B cell (primary cell): ENCODE results near the gene RARRES2. TPM values are rescaled to one million over a fixed set of nuclear protein-coding genes. Genes with fewer than 3 reads are reported as not detected.

Experiments used
- ATAC-seq: fragments of 200-7000 bp; cut with Tn5 transposase; one replicate; pipeline ENCODE4 v1.10.0; 2021; ENCODE audit warnings: low read depth, mild to moderate bottlenecking, moderate number of reproducible peaks, moderate library complexity
- CTCF ChIA-PET: fragments of 350-600 bp; sonication (Branson Sonifier 250); formaldehyde crosslinking; loops from one replicate; lab custom pipeline; 2021; ENCODE audit warnings: antibody characterized with exemption, inconsistent platforms; lab: Charles Lee
- POLR2A ChIA-PET: fragments of 350-600 bp; sonication (Branson Sonifier 250); formaldehyde crosslinking; loops from one replicate; lab custom pipeline; 2021; ENCODE audit warnings: antibody characterized with exemption; lab: Charles Lee
- DNase-seq: peaks from one replicate; pipeline ENCODE4 v3.0.0; 2013
- H2AFZ ChIP-seq: 2 replicates; pipeline ENCODE4 v1.6.1; 2012; ENCODE audit warnings: mild to moderate bottlenecking, low read depth, low read length; ENCODE audit not compliant: insufficient read depth, poor library complexity, severe bottlenecking
- H3K27ac ChIP-seq, 2 donors: 1 replicate in 1 of 2; 2 replicates in 1 of 2; pipeline ENCODE4 v1.5.1; 2012 to 2013; ENCODE audit warnings: low read length in 2 of 2, mild to moderate bottlenecking in 2 of 2, moderate library complexity in 1 of 2
- H3K27me3 ChIP-seq, 4 experiments: fragments of 200-600 bp in 1 of 4; sonication (generic) in 1 of 4; replicated peaks in 1 of 4; 1 replicate in 2 of 4; 2 replicates in 2 of 4; pipeline versions ENCODE4 v1.6.1 to v1.7.0; 2013 to 2016; ENCODE audit warnings: low read length in 3 of 4, mild to moderate bottlenecking in 2 of 4, mixed read lengths in 1 of 4, moderate library complexity in 1 of 4; ENCODE audit not compliant: insufficient read depth in 4 of 4, control insufficient read depth in 3 of 4; ENCODE audit errors: control extremely low read depth in 1 of 4
- H3K36me3 ChIP-seq, 2 experiments: replicated peaks in 1 of 2; 1 replicate in 1 of 2; 2 replicates in 1 of 2; pipeline versions ENCODE4 v1.6.1 to v1.7.1; 2013; ENCODE audit warnings: low read length in 1 of 2; ENCODE audit not compliant: insufficient read depth in 2 of 2, control insufficient read depth in 1 of 2; ENCODE audit errors: control extremely low read depth in 1 of 2, extremely low read depth in 1 of 2
- H3K4me1 ChIP-seq, 2 donors: fragments of 200-600 bp in 1 of 2; sonication (generic) in 1 of 2; 1 replicate in 1 of 2; 2 replicates in 1 of 2; pipeline versions ENCODE4 v1.5.1 to v1.6.1; 2013 to 2017; ENCODE audit warnings: low read length in 2 of 2; ENCODE audit not compliant: control insufficient read depth in 2 of 2, insufficient read depth in 2 of 2
- H3K4me2 ChIP-seq: replicated peaks from 2 replicates; pipeline ENCODE3; 2012; ENCODE audit warnings: mild to moderate bottlenecking, low read depth, low read length; ENCODE audit not compliant: poor library complexity, severe bottlenecking
- H3K4me3 ChIP-seq, 5 experiments: fragments of 200-600 bp in 1 of 5; sonication (generic) in 1 of 5; 1 replicate in 3 of 5; 2 replicates in 2 of 5; pipeline versions ENCODE4 v1.5.1 to v1.7.0; 2011 to 2016; ENCODE audit warnings: low read length in 4 of 5, mild to moderate bottlenecking in 4 of 5, low read depth in 2 of 5, control low read depth in 1 of 5, moderate library complexity in 1 of 5; ENCODE audit not compliant: insufficient read depth in 1 of 5; ENCODE audit errors: control extremely low read depth in 1 of 5, extremely low read depth in 1 of 5
- H3K79me2 ChIP-seq: fragments of 200-600 bp; sonication (generic); one replicate; pipeline ENCODE4 v1.6.0; 2016; ENCODE audit warnings: low read length; ENCODE audit not compliant: control insufficient read depth, insufficient read depth
- H3K9ac ChIP-seq: fragments of 200-600 bp; sonication (generic); 2 replicates; pipeline ENCODE4 v1.6.1; 2017; ENCODE audit warnings: mild to moderate bottlenecking, low read length, moderate library complexity
- H3K9me3 ChIP-seq, 3 donors: one replicate each; pipeline versions ENCODE4 v1.6.1 to v1.7.1; 2013; ENCODE audit warnings: low read length in 2 of 3; ENCODE audit not compliant: control insufficient read depth in 2 of 3, insufficient read depth in 1 of 3; ENCODE audit errors: control extremely low read depth in 1 of 3
- H4K20me1 ChIP-seq: 2 replicates; pipeline ENCODE4 v1.6.0; 2012; ENCODE audit warnings: mild to moderate bottlenecking, low read length; ENCODE audit not compliant: insufficient read depth, control insufficient read depth, poor library complexity, severe bottlenecking
- H3K27ac Mint-ChIP-seq: one replicate; pipeline ENCODE4 v1.8.0; 2021; ENCODE audit warnings: mixed read lengths
- H3K27me3 Mint-ChIP-seq: one replicate; pipeline ENCODE4 v1.8.0; 2021; ENCODE audit warnings: mixed read lengths
- H3K4me1 Mint-ChIP-seq: one replicate; pipeline ENCODE4 v1.8.0; 2021; ENCODE audit warnings: mixed read lengths
- H3K4me3 Mint-ChIP-seq: one replicate; pipeline ENCODE4 v1.8.0; 2021; ENCODE audit warnings: mixed read lengths
- H3K9me3 Mint-ChIP-seq: one replicate; pipeline ENCODE4 v1.8.0; 2022; ENCODE audit warnings: mixed read lengths; ENCODE audit not compliant: insufficient read depth
- EZH2 ChIP-seq: IDR thresholded peaks from 2 replicates; pipeline ENCODE4 v1.6.1; 2012; ENCODE audit warnings: borderline replicate concordance, low read depth, mild to moderate bottlenecking, moderate library complexity, low read length; ENCODE audit not compliant: insufficient read depth, poor library complexity, severe bottlenecking
- WGBS: methylation state at CpG from one replicate; pipeline ENCODE4 v1.1.5; 2013; ENCODE audit warnings: missing lambda C conversion rate; ENCODE audit not compliant: insufficient coverage; 5-methylcytosine and 5-hydroxymethylcytosine counted together
- intact Hi-C: fragments of 100-400 bp; cut with micrococcal nuclease; formaldehyde crosslinking; loops from one replicate; pipeline ENCODE4 v1.10.0; 2022
- polyA minus RNA-seq: library from RNA; depleted of rRNA, polyadenylated mRNA; stranded (reverse); fragments of >200 nt; gene quantifications from 2 replicates; pipeline ENCODE4 v1.2.3, GENCODE V29; 2012
- polyA plus RNA-seq: library from polyadenylated mRNA; depleted of rRNA; stranded (reverse); fragments of >200 nt; gene quantifications from 2 replicates; pipeline ENCODE4 v1.2.3, GENCODE V29; 2012
- total RNA-seq, 2 donors: library from RNA; stranded (reverse); fragments of 120-200 nt in 1 of 2; gene quantifications; 1 replicate in 1 of 2; 2 replicates in 1 of 2; pipeline versions ENCODE4 v1.2.3 to v1.2.4, GENCODE V29; 2013 to 2022
- TF ChIP-seq, protein P1 (sequence below): fragments of 200-600 bp; IDR thresholded peaks from one replicate; pipeline ENCODE4 v1.8.0; 2022; ENCODE audit warnings: antibody characterized with exemption, mild to moderate bottlenecking

The RARRES2 gene
- total RNA-seq (0.46 TPM in 1 of 2 replicates, not detected in the other), polyA plus RNA-seq (not detected in 2 replicates), polyA minus RNA-seq (not detected in 2 replicates)
- 1.2 TPM for total RNA-seq (2013)

DNA sequence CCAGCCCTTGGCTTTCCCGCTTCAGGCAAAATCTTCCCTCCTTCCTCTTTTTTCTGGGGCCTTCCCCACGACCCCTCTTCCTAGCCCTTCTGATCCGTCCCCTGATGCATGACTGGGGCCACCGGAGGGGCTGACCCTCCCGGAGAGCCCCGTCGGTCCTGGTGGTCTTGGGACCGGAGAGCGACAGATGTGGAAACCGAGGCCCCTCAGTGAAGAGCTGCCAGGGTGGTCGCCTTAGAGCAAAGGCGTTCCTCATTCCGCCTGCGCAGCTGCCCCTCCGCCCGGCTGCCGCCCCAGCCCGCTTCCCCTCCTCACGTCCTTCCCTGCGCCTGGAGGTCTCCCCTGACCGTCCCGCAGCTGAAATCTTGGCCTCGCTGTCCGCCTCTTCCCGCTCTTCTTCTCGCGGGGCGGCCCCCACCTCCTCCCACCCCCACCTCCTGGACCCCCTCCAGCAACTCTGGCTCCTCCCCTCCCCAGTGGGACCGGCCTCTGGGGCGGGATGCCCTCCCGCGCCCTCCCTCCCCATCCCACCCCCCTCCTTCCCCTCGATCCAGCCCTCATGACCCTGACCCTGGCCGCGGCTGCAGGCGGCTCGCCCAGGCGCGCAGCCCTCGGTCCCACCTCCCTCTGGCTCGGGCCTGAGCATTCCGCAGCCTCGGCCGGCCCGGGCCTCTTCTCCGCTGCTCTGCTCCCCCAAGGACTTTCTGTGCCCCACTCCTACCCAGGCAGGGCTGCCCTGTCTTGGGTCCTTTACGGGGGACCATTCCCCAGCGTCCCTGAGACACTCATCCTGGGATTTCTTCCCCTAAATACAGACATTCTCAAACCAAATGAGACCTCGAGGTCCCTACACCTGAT, at the start of gene RARRES2:
RARRES2 (minus strand) TSS at position 367 of the 858 bp plus-strand sequence. CDS start 1,020 bp downstream, outside the sequence.
- no peak for DNase-seq
- Histone ChIP-seq H3K27me3 (peaks cover 0 to 28% (median 10%) of the 10 kb centered on the region in 4 experiments), H3K4me2 (peak within 1 kb of the TSS; percentile 45), H4K20me1 (no peaks in the 10 kb centered on the region), H3K79me2 (no peaks in the 10 kb centered on the region), H3K4me1 (peaks cover 12 to 15% of the 10 kb centered on the region in 2 donors), H3K4me3 (no peak within 1 kb of the TSS), H3K9ac (no peak within 1 kb of the TSS), H3K9me3 (peaks cover 0 to 8% (median 7%) of the 10 kb centered on the region in 3 donors), H3K36me3 (no peaks in the 10 kb centered on the region), H2AFZ (no peak within 1 kb of the TSS), H3K27ac (no peak within 1 kb of the TSS)
- H3K27me3 Mint-ChIP-seq: peaks cover 41% of the 10 kb centered on the region
- ATAC-seq: no peak
- H3K9me3 Mint-ChIP-seq: peaks cover 4% of the 10 kb centered on the region
- peak within 1 kb of the TSS; percentile 59 for H3K4me3 Mint-ChIP-seq
- H3K4me1 Mint-ChIP-seq: peaks cover 20% of the 10 kb centered on the region
- ChIA-PET CTCF (no interaction called here), POLR2A (no interaction called here)
- H3K27ac Mint-ChIP-seq: no peak within 1 kb of the TSS
- intact Hi-C loops: no loop called here
- no peak for TF ChIP-seq EZH2
- TF ChIP-seq, protein P1, sequence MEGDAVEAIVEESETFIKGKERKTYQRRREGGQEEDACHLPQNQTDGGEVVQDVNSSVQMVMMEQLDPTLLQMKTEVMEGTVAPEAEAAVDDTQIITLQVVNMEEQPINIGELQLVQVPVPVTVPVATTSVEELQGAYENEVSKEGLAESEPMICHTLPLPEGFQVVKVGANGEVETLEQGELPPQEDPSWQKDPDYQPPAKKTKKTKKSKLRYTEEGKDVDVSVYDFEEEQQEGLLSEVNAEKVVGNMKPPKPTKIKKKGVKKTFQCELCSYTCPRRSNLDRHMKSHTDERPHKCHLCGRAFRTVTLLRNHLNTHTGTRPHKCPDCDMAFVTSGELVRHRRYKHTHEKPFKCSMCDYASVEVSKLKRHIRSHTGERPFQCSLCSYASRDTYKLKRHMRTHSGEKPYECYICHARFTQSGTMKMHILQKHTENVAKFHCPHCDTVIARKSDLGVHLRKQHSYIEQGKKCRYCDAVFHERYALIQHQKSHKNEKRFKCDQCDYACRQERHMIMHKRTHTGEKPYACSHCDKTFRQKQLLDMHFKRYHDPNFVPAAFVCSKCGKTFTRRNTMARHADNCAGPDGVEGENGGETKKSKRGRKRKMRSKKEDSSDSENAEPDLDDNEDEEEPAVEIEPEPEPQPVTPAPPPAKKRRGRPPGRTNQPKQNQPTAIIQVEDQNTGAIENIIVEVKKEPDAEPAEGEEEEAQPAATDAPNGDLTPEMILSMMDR: no peak
- WGBS: 51% methylated on average over 44 of the region's 49 CpGs

DNA sequence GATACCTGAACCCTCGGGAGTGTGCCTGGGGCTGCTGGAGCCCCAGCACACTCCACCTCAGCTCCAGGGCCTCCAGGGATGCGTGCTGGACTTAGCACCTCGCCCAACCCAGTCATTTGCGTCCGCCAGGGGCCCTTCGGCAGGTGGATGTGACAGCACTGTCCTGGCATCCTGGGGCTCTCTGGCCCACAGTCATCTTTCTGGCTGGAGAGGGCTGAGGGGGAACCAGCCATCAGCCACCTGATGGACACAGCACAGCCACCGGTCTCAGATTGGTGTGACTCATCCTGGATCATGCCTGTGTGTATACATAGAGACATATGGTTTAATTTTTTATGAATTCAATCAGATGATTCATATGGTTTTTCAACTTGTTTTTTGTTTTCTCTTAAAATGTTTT, 48.8 kb upstream of the RARRES2 start:
- Mint-ChIP-seq H3K4me3 (no peak overlapping the region), H3K27ac (no peak overlapping the region), H3K9me3 (no peaks in the 10 kb centered on the region), H3K27me3 (no peaks in the 10 kb centered on the region), H3K4me1 (no peaks in the 10 kb centered on the region)
- DNase-seq: no peak
- Histone ChIP-seq H3K4me3 (no peak overlapping the region), H3K9ac (no peak overlapping the region), H3K27ac (no peak overlapping the region), H3K9me3 (peaks cover 0 to 3% (median 0%) of the 10 kb centered on the region in 3 donors), H4K20me1 (no peaks in the 10 kb centered on the region), H3K79me2 (no peaks in the 10 kb centered on the region), H3K4me1 (no peaks in the 10 kb centered on the region), H3K27me3 (no peaks in the 10 kb centered on the region), H2AFZ (no peak overlapping the region), H3K4me2 (no peak overlapping the region), H3K36me3 (no peaks in the 10 kb centered on the region)
- ATAC-seq: no peak
- ChIA-PET POLR2A (no interaction called here), CTCF (no interaction called here)
- TF ChIP-seq, protein P1: no peak
- no peak for TF ChIP-seq EZH2
- intact Hi-C loops: no loop called here
- 95% methylated on average over 5 of the region's 7 CpGs for WGBS
